Measurements from ENCODE around the gene NTSR1.

NTSR1 gene

GRCh38 chr20:62760471-62760855, 51.8 kb downstream of the NTSR1 start:
- 80 to 82% methylated on average over 6 to 11 of the region's 11 CpGs for WGBS, 2 experiments (ENCODE audit: insufficient coverage in 2 of 2)
- Histone ChIP-seq H3K9me3 (ENCODE audit: control insufficient read depth, low read length) (no peaks in the 10 kb centered on the region), H3K4me3 (ENCODE audit: extremely low read depth, insufficient read depth, low read length, poor library complexity, severe bottlenecking) (no peak overlapping the region), H3K36me3 (ENCODE audit: control insufficient read depth, insufficient read depth, low read length) (no peaks in the 10 kb centered on the region), H3K27ac (ENCODE audit: low read depth, low read length, severe bottlenecking) (peak overlapping the region; percentile 62), H3K4me1 (ENCODE audit: control insufficient read depth, insufficient read depth, low read length, poor library complexity, severe bottlenecking) (peaks cover 10% of the 10 kb centered on the region)

- peaks cover 10% of the 10 kb centered on the region for H3K4me1 ChIP-seq (ENCODE audit: control insufficient read depth, insufficient read depth, low read length, poor library complexity, severe bottlenecking)
- no peaks in the 10 kb centered on the region for H3K9me3 ChIP-seq (ENCODE audit: control insufficient read depth, low read length)
- no peak overlapping the region for H3K4me3 ChIP-seq (ENCODE audit: extremely low read depth, insufficient read depth, low read length, poor library complexity, severe bottlenecking)
- no peaks in the 10 kb centered on the region for H3K36me3 ChIP-seq (ENCODE audit: control insufficient read depth, insufficient read depth, low read length)
- WGBS, 2 experiments (ENCODE audit: insufficient coverage in 2 of 2): 89 to 92% methylated on average over 23 to 25 of the region's 26 CpGs
- H3K27ac ChIP-seq (ENCODE audit: low read depth, low read length, severe bottlenecking): peak overlapping the region; percentile 62
These were observed 52.5 kb downstream of the NTSR1 start for GRCh38 chr20:62760856-62761758.

DNA sequence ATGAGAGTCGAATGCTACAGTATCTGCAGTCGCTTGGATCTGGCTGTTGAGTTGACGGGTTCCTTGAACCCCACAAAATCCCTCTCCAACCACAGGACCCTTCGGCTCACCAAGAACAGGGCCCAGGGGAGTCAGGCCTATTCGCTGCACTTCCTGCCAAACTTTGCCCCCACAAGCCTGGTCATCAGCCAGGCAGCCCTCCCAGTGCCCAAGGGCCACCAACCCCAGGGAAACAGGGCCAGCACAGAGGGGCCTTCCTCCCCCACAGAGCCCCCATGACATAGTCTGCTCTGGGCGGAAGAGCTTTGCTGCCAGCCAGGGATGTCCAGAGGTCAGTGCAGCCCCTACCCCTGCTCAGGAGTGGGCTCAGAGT, 53.1 kb downstream of the NTSR1 start:
- 98 to 99% methylated on average over 6 of the region's 6 CpGs for WGBS, 2 experiments (ENCODE audit: insufficient coverage in 2 of 2)
- Histone ChIP-seq H3K4me3 (ENCODE audit: extremely low read depth, insufficient read depth, low read length, poor library complexity, severe bottlenecking) (no peak overlapping the region), H3K4me1 (ENCODE audit: control insufficient read depth, insufficient read depth, low read length, poor library complexity, severe bottlenecking) (peaks cover 10% of the 10 kb centered on the region), H3K27ac (ENCODE audit: low read depth, low read length, severe bottlenecking) (peak overlapping the region; percentile 62), H3K9me3 (ENCODE audit: control insufficient read depth, low read length) (no peaks in the 10 kb centered on the region), H3K36me3 (ENCODE audit: control insufficient read depth, insufficient read depth, low read length) (no peaks in the 10 kb centered on the region)

DNA sequence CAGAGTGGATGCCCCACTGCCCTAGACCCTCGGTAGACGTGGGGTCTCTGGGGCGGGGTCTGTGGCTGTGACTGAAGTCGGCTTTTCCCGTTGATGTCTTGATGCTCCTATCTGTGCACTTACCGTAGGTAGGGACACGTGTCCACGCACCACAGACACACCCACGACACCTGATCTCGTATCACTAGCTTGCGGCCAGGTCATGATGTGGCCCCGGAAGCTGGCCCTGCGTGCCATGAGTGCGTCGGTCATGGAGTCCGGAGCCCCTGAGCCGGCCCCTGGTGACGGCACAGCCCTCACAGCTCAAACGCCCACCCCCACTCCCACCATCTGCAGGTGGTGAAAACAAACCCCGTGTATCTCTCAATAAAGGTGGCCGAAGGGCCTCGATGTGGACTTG, 53.7 kb downstream of the NTSR1 start:
- no peak overlapping the region for H3K4me3 ChIP-seq (ENCODE audit: extremely low read depth, insufficient read depth, low read length, poor library complexity, severe bottlenecking)
- 92% methylated on average over 18 of the region's 22 CpGs for WGBS, 2 experiments (ENCODE audit: insufficient coverage in 2 of 2)
- peaks cover 10% of the 10 kb centered on the region for H3K4me1 ChIP-seq (ENCODE audit: control insufficient read depth, insufficient read depth, low read length, poor library complexity, severe bottlenecking)
- no peak overlapping the region for H3K27ac ChIP-seq (ENCODE audit: low read depth, low read length, severe bottlenecking)
- no peaks in the 10 kb centered on the region for H3K36me3 ChIP-seq (ENCODE audit: control insufficient read depth, insufficient read depth, low read length)
- no peaks in the 10 kb centered on the region for H3K9me3 ChIP-seq (ENCODE audit: control insufficient read depth, low read length)

DNA sequence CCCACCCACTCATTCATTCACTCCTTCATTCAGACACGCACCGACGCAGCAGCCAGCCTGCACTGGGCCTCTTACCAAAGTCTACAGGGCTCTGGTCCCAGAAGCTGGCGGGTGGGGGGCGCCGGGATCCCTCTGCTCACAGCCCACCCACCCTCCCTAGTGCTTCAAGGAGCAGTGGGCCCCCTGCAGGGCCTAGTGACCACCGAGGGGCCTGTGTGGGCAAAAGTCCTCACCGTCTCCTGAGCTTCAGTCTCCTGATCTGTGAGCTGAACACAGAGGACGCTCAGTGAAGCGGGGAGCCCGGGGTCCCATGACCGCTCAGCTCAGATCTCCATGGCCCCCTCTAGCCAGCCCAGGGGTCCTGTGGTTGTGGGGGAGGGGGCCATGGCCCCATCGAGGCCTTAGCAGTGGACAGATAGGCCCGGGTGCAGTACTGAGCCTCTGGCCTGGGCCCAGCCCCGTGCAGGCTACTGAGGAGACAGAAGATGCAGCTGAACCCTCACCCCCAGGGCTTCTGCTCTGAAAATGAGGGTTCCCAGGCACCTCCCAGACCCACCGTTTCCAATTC, 54.2 kb downstream of the NTSR1 start:
- H3K36me3 ChIP-seq (ENCODE audit: control insufficient read depth, insufficient read depth, low read length): no peaks in the 10 kb centered on the region
- 95 to 100% methylated on average over 9 to 13 of the region's 16 CpGs for WGBS, 2 experiments (ENCODE audit: insufficient coverage in 2 of 2)
- H3K27ac ChIP-seq (ENCODE audit: low read depth, low read length, severe bottlenecking): no peak overlapping the region

DNA sequence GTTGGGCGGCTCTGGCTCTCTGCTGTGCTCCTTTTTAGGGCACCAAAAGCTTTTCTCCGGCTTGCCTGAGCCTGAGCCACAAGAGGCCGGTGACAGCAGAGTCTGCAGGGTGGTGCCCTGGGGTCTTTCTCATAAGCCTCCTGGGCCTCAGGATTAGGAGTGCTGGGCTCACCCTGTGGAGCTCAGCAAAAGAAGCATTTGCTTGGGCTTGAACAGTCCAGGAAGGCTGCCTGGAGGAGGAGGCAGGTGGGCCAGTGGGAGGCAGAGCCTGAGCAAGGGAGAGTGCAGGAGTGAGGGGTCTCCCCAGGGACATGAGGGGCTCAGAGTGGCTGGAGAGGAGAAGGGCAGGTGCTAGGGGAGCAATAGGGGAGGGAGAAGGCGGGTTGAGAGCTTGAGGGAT, 54.8 kb downstream of the NTSR1 start:
- peaks cover 15% of the 10 kb centered on the region for H3K4me1 ChIP-seq (ENCODE audit: control insufficient read depth, insufficient read depth, low read length, poor library complexity, severe bottlenecking)
- 94 to 100% methylated on average over 3 to 4 of the region's 4 CpGs for WGBS, 2 experiments (ENCODE audit: insufficient coverage in 2 of 2)
- H3K36me3 ChIP-seq (ENCODE audit: control insufficient read depth, insufficient read depth, low read length): no peaks in the 10 kb centered on the region
- no peak overlapping the region for H3K4me3 ChIP-seq (ENCODE audit: extremely low read depth, insufficient read depth, low read length, poor library complexity, severe bottlenecking)
- no peak overlapping the region for H3K27ac ChIP-seq (ENCODE audit: low read depth, low read length, severe bottlenecking)
- H3K9me3 ChIP-seq (ENCODE audit: control insufficient read depth, low read length): no peaks in the 10 kb centered on the region

More for the DNA sequence above, 54.2 kb downstream of the NTSR1 start:
- Histone ChIP-seq H3K4me1 (ENCODE audit: control insufficient read depth, insufficient read depth, low read length, poor library complexity, severe bottlenecking) (peaks cover 10% of the 10 kb centered on the region), H3K4me3 (ENCODE audit: extremely low read depth, insufficient read depth, low read length, poor library complexity, severe bottlenecking) (no peak overlapping the region), H3K9me3 (ENCODE audit: control insufficient read depth, low read length) (no peaks in the 10 kb centered on the region)

DNA sequence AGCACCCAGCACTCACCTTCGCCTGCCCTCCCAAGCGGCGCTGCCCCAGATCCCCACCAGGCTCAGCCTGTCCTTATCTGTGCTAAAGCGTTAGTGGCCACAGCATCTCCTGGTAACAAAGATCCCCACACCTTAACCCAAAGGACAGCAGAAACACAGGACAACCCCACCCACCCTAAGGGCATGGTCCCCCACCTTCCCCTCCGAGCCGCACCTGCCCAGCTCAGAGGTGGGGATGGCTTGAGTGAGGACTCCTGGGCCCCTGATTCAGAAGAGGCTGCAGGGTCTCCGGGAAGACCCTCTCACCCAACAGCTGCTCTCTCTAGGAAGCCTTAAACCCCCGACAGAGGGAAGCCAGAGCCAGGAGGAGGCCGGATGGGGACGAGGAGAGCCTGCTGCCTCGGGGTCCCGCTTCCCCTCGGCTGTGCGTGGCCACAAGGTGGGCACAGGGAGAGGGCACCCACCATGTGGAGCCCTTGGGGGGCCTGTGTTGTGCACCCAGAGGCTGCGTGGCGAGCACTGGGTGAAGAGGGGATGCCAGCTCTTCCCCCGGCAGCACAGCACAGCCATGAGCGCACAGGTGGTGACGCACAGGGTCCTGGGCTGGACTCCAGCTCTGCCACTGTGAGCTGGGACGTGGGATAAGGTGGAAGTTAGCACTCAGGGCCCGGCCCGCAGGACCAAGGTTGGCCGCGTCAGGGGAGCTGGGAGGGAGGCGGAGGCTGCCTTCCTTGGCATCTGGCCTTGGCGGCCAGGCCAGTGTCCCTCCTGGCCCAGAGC, 55.7 kb downstream of the NTSR1 start:
- Histone ChIP-seq H3K4me1 (ENCODE audit: control insufficient read depth, insufficient read depth, low read length, poor library complexity, severe bottlenecking) (peaks cover 20% of the 10 kb centered on the region), H3K4me3 (ENCODE audit: extremely low read depth, insufficient read depth, low read length, poor library complexity, severe bottlenecking) (no peak overlapping the region), H3K27ac (ENCODE audit: low read depth, low read length, severe bottlenecking) (no peak overlapping the region), H3K9me3 (ENCODE audit: control insufficient read depth, low read length) (no peaks in the 10 kb centered on the region), H3K36me3 (ENCODE audit: control insufficient read depth, insufficient read depth, low read length) (no peaks in the 10 kb centered on the region)
- 93 to 95% methylated on average over 18 to 24 of the region's 26 CpGs for WGBS, 2 experiments (ENCODE audit: insufficient coverage in 2 of 2)

DNA sequence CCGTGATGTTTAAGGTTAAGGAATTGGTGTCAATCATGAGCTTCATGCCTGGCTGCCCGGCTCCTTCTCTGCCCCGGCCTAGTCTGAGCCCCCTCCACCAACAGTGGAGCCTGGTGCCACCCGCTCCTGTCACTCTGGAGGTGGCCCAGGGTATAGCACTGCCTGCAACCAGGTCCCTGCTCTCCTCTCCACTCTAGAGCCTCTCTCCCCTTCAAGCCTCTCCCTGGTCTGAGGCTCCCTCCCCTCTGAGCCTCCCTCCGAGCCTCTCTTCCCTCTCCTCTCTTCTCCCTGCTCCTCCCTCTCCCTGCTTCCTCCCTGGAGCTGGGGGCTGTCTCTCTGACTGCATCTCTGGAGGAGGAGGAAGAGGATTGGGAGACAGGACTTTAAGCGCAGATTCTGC, 56.4 kb downstream of the NTSR1 start:
- no peaks in the 10 kb centered on the region for H3K36me3 ChIP-seq (ENCODE audit: control insufficient read depth, insufficient read depth, low read length)
- H3K9me3 ChIP-seq (ENCODE audit: control insufficient read depth, low read length): no peaks in the 10 kb centered on the region
- 84 to 95% methylated on average over 4 to 5 of the region's 6 CpGs for WGBS, 2 experiments (ENCODE audit: insufficient coverage in 2 of 2)
- no peak overlapping the region for H3K4me3 ChIP-seq (ENCODE audit: extremely low read depth, insufficient read depth, low read length, poor library complexity, severe bottlenecking)
- H3K4me1 ChIP-seq (ENCODE audit: control insufficient read depth, insufficient read depth, low read length, poor library complexity, severe bottlenecking): peaks cover 17% of the 10 kb centered on the region
- H3K27ac ChIP-seq (ENCODE audit: low read depth, low read length, severe bottlenecking): no peak overlapping the region

DNA sequence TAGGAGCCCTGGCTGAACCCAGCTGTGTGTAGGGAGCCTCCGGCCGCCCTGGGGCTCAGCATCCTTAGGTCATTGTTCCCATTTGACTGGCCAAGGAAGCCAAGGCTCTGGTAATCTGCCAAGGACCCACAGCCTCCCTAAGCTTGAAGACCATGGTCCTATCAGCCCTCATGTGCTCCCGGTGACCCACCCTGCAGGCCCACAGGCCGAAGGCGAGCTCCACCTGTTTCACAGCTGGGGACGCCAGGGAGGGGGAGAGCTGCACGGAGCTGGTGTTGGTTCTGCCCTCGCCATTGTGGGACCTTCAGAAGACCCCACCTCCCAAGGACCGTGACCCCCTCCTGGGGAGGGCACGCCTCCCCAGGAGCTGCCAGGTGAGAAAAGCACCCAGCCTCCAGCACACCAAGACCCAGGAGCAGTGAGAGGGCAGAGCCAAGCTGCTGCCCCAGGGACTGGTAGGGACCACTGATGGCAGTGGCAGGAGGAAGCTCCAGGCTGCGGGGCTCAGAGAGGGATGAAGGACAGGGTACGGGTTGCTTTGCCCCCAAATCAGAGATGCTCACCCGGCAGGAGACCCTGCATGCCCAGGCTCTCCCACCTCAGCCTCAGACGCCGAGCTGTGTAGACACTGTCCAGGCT, 56.9 kb downstream of the NTSR1 start:
- no peak overlapping the region for H3K27ac ChIP-seq (ENCODE audit: low read depth, low read length, severe bottlenecking)
- H3K9me3 ChIP-seq (ENCODE audit: control insufficient read depth, low read length): no peaks in the 10 kb centered on the region
- WGBS, 2 experiments (ENCODE audit: insufficient coverage in 2 of 2): 94 to 95% methylated on average over 9 to 12 of the region's 15 CpGs
- H3K36me3 ChIP-seq (ENCODE audit: control insufficient read depth, insufficient read depth, low read length): no peaks in the 10 kb centered on the region
- H3K4me1 ChIP-seq (ENCODE audit: control insufficient read depth, insufficient read depth, low read length, poor library complexity, severe bottlenecking): peaks cover 14% of the 10 kb centered on the region
- no peak overlapping the region for H3K4me3 ChIP-seq (ENCODE audit: extremely low read depth, insufficient read depth, low read length, poor library complexity, severe bottlenecking)

GRCh38 chr20:62766071-62766450, 57.4 kb downstream of the NTSR1 start:
- WGBS, 2 experiments (ENCODE audit: insufficient coverage in 2 of 2): 86% methylated on average over 5 of the region's 10 CpGs; no CpG with 5 or more reads in 1 of the 2 experiments
- Histone ChIP-seq H3K9me3 (ENCODE audit: control insufficient read depth, low read length) (no peaks in the 10 kb centered on the region), H3K4me1 (ENCODE audit: control insufficient read depth, insufficient read depth, low read length, poor library complexity, severe bottlenecking) (peaks cover 10% of the 10 kb centered on the region), H3K36me3 (ENCODE audit: control insufficient read depth, insufficient read depth, low read length) (no peaks in the 10 kb centered on the region), H3K4me3 (ENCODE audit: extremely low read depth, insufficient read depth, low read length, poor library complexity, severe bottlenecking) (no peak overlapping the region), H3K27ac (ENCODE audit: low read depth, low read length, severe bottlenecking) (no peak overlapping the region)

All from mesodermal cell (in vitro differentiated cells).